Measurements from ENCODE around the gene GRM7. TPM values are rescaled to one million over a fixed set of nuclear protein-coding genes. Genes with fewer than 3 reads are reported as not detected.

Gene GRM7
- under 0.01 TPM in 1 of 2 replicates, not detected in the other for total RNA-seq

GRCh38 chr3:6860954-6861624 is at the start of gene GRM7:
TSS of gene GRM7 (plus strand) at chr3:6861115.

Data from smooth muscle cell of bladder (primary cell).